K562 (cell line): ENCODE data around the gene KRTAP10-4. TPM values are rescaled to one million over a fixed set of nuclear protein-coding genes. Genes with fewer than 3 reads are reported as not detected.
A peak's percentile ranks its signal among the peaks of the same experiment; 100 is the strongest.

Experiments
- CREBBP ChIP-seq: IDR thresholded peaks from one replicate; pipeline ENCODE4 v1.6.1; 2012; ENCODE audit warnings: low read depth, mild to moderate bottlenecking, control low read depth, inconsistent platforms, low read length
- CTBP1 ChIP-seq: fragments of 450-650 bp; IDR thresholded peaks from 2 replicates; pipeline ENCODE4 v1.6.1; 2016; ENCODE audit warnings: borderline replicate concordance
- PTRF ChIP-seq: fragments of 450-650 bp; IDR thresholded peaks from 2 replicates; pipeline ENCODE4 v1.6.1; 2016; ENCODE audit warnings: mild to moderate bottlenecking, missing genetic modification characterization, missing compliant biosample characterization
- SREBF1 ChIP-seq: fragments of 150-350 bp; IDR thresholded peaks from 2 replicates; pipeline ENCODE4 v1.6.1; 2014; ENCODE audit warnings: antibody characterized with exemption, low read depth, low read length, borderline replicate concordance
- TSC22D4 ChIP-seq: fragments of 450-650 bp; IDR thresholded peaks from 2 replicates; pipeline ENCODE4 v1.6.1; 2016; ENCODE audit warnings: missing genetic modification characterization, missing biosample characterization, control low read depth
- ZHX1 ChIP-seq: fragments of 150-350 bp; conservative IDR thresholded peaks from 2 replicates; pipeline ENCODE4 v1.6.1; 2014; ENCODE audit warnings: low read length
- ZNF449 ChIP-seq: fragments of 250-450 bp; sonication (Bioruptor Pico); IDR thresholded peaks from 2 replicates; pipeline ENCODE4 v1.8.0; 2022; ENCODE audit warnings: moderate library complexity, mild to moderate bottlenecking, inconsistent platforms
- polyA plus RNA-seq, 8 experiments: library from polyadenylated mRNA; depleted of rRNA in 4 of 8; stranded (reverse) in 5 of 8; unstranded in 3 of 8; fragments of >200 nt; fragmentation: Nextera tagmentation in 2 of 8; fragmentation: Illumina TruSeq in 1 of 8; extraction: Ambion mirVana in 2 of 8; extraction: Trizol in 1 of 8; gene quantifications; 2 replicates each; pipeline versions ENCODE4 v1.2.1 to v1.2.3, GENCODE V29; 2011 to 2014; ENCODE audit warnings: inconsistent platforms in 1 of 8, missing spikeins in 1 of 8
- total RNA-seq, 7 experiments: library from RNA; depleted of rRNA in 6 of 7; stranded (reverse); fragments of >200 nt in 6 of 7; fragmentation: Illumina TruSeq in 2 of 7; extraction: Trizol in 2 of 7; gene quantifications; 2 replicates each; pipeline versions ENCODE4 v1.2.1 to v1.2.3, GENCODE V29; 2011 to 2021; ENCODE audit warnings: low replicate concordance in 1 of 7

The KRTAP10-4 gene
- total and polyA plus RNA-seq, 9 of the 15 experiments (the other 6 are each of a cell fraction or from before 2014, with no cell fraction given): not detected

GRCh38 chr21:44596068-44596725 is 22.7 kb downstream of the KRTAP10-4 start (continued):
- TF ChIP-seq ZHX1: no peak
- TF ChIP-seq CREBBP: no peak
- 0 out of 2 replicates have a peak, but pooled peaks have one; percentile 8 for TF ChIP-seq PTRF (tag)
- 0 out of 2 replicates have a peak, but pooled peaks have one; percentile 11 for TF ChIP-seq CTBP1
- no peak for TF ChIP-seq SREBF1
- no peak for TF ChIP-seq TSC22D4 (tag)
- TF ChIP-seq ZNF449: no peak
